HepG2 (cell line): ENCODE results near the gene RARA. TPM values are rescaled to one million over a fixed set of nuclear protein-coding genes. Genes with fewer than 3 reads are reported as not detected.

Experiments
- ARNT2 ChIP-seq: sonication (generic); formaldehyde crosslinking; IDR thresholded peaks from 2 replicates; pipeline ENCODE4 v1.8.0; 2022; ENCODE audit warnings: mild to moderate bottlenecking, low read depth, missing genetic modification reagents, moderate library complexity
- CREM ChIP-seq, 2 experiments: sonication (generic) in 1 of 2; formaldehyde crosslinking in 1 of 2; IDR thresholded peaks; 2 replicates each; pipeline versions ENCODE4 v1.4.0 to v1.6.1; 2016 to 2020; ENCODE audit warnings: antibody characterized with exemption in 1 of 2, mild to moderate bottlenecking in 1 of 2, missing genetic modification reagents in 1 of 2
- FOXK1 ChIP-seq: sonication (generic); formaldehyde crosslinking; IDR thresholded peaks from 2 replicates; pipeline ENCODE4 v1.4.0; 2020; ENCODE audit warnings: low read depth, missing genetic modification reagents, borderline replicate concordance
- HNF4G ChIP-seq, 2 experiments: sonication (generic) in 1 of 2; formaldehyde crosslinking in 1 of 2; IDR thresholded peaks; 2 replicates each; pipeline versions ENCODE4 v1.4.0 to v1.6.1; 2011 to 2020; ENCODE audit warnings: borderline replicate concordance in 2 of 2, low read depth in 2 of 2, mild to moderate bottlenecking in 2 of 2, low read length in 1 of 2, missing genetic modification reagents in 1 of 2, moderate library complexity in 1 of 2
- TBL1XR1 ChIP-seq: fragments of 150-350 bp; IDR thresholded peaks from 2 replicates; pipeline ENCODE4 v1.6.1; 2014; ENCODE audit warnings: borderline replicate concordance, low read length; ENCODE audit not compliant: partially characterized antibody
- TBX3 ChIP-seq: fragments of 450-650 bp; IDR thresholded peaks from 2 replicates; pipeline ENCODE4 v1.6.1; 2017; ENCODE audit warnings: antibody characterized with exemption, mild to moderate bottlenecking, inconsistent platforms, borderline replicate concordance
- TCF7 ChIP-seq: sonication (generic); IDR thresholded peaks from 2 replicates; pipeline ENCODE4 v1.6.1; 2016; ENCODE audit warnings: antibody characterized with exemption, low read depth
- XRCC5 ChIP-seq: fragments of 200-400 bp; formaldehyde crosslinking; optimal IDR thresholded peaks from 2 replicates; pipeline ENCODE3; 2017; ENCODE audit warnings: mild to moderate bottlenecking, low read length
- ZFP62 ChIP-seq: sonication (generic); formaldehyde crosslinking; IDR thresholded peaks from 2 replicates; pipeline ENCODE4 v1.4.0; 2020; ENCODE audit warnings: missing genetic modification reagents
- ZMYM4 ChIP-seq: sonication (generic); formaldehyde crosslinking; IDR thresholded peaks from 2 replicates; pipeline ENCODE4 v1.8.1; 2023; ENCODE audit warnings: mild to moderate bottlenecking, missing genetic modification reagents
- ZNF510 ChIP-seq: sonication (generic); formaldehyde crosslinking; IDR thresholded peaks from 2 replicates; pipeline ENCODE4 v1.4.0; 2020; ENCODE audit warnings: low read depth, mild to moderate bottlenecking, missing genetic modification reagents
- ZZZ3 ChIP-seq: sonication (generic); formaldehyde crosslinking; IDR thresholded peaks from 2 replicates; pipeline ENCODE4 v1.4.0; 2020; ENCODE audit warnings: missing genetic modification reagents, mild to moderate bottlenecking, borderline replicate concordance
- polyA plus RNA-seq, 8 experiments: library from polyadenylated mRNA; depleted of rRNA in 3 of 8; stranded (reverse) in 7 of 8; unstranded in 1 of 8; fragments of >200 nt; fragmentation: Illumina TruSeq in 4 of 8; extraction: Trizol in 4 of 8; gene quantifications; 2 replicates each; pipeline versions ENCODE4 v1.2.1 to v1.2.3, GENCODE V29; 2011 to 2016; ENCODE audit warnings: low read depth in 4 of 8, missing spikeins in 1 of 8, mixed read lengths in 1 of 8; ENCODE audit not compliant: insufficient read depth in 1 of 8
- total RNA-seq, 5 experiments: library from RNA; depleted of rRNA; stranded (reverse); fragments of >200 nt; fragmentation: Illumina TruSeq; extraction: Trizol; gene quantifications; 2 replicates each; pipeline ENCODE4 v1.2.3, GENCODE V29; 2016; ENCODE audit warnings: low read depth in 1 of 5
- TF ChIP-seq, protein P1 (sequence below): sonication (generic); formaldehyde crosslinking; IDR thresholded peaks from one replicate; pipeline ENCODE4 v1.5.1; 2020; ENCODE audit warnings: mild to moderate bottlenecking, missing genetic modification reagents; ENCODE audit errors: not compliant biosample characterization
- TF ChIP-seq, protein P2 (sequence below): fragments of 450-650 bp; IDR thresholded peaks from 2 replicates; pipeline ENCODE4 v1.6.1; 2017
- TF ChIP-seq, protein P3 (sequence below): sonication (generic); formaldehyde crosslinking; IDR thresholded peaks from 2 replicates; pipeline ENCODE4 v1.4.0; 2020; ENCODE audit warnings: mild to moderate bottlenecking, missing genetic modification reagents

Gene RARA
- total and polyA plus RNA-seq, 2 of the 13 experiments (the other 11 are each of a cell fraction or from before 2014, with no cell fraction given), result 6.4 to 8.6 TPM

DNA sequence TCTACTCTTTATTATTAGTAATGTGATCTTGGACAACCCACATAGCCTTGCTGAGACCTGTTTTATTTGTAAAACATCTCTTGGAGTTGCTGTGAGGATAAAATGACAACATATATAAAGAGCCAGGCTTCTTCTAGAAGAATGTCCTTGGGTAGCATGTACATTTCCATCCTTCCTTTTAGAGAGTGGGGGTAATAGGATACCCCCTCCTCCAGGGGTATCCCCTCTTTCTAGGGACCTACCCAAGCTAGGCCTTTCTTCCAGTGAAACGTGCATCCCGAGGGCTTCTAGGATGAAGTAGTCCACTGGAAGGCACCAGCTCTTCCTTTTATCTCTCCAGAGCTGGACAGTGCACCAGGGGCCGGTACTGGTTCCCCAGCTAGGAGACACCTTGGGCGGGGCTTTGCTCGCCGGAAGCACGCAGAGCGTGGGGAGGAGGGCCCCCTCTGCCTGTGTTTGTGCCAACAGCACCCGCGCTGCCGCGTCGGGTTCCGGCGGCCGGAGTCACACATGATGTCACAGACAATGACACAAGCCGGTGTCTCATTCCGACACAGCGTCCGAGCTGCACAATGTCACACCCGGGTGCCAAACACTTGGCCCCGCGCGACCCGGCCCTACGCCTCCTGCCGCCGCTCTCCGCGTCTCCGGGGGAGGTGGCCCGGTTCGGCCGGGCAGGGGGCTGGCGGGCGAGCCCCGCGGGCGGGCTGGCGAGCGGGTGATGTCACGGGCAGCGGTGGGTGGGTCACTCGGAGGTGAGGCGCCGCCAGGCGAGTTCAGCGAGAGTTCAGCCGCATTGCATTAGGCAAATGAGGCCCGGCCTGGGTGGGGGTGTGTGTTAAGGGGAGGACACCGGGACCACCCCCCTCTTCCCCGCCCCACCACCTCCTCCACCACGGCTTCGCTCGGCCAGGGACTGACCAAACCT is 32.2 kb downstream of the RARA start (continued):
- TF ChIP-seq, protein P1, sequence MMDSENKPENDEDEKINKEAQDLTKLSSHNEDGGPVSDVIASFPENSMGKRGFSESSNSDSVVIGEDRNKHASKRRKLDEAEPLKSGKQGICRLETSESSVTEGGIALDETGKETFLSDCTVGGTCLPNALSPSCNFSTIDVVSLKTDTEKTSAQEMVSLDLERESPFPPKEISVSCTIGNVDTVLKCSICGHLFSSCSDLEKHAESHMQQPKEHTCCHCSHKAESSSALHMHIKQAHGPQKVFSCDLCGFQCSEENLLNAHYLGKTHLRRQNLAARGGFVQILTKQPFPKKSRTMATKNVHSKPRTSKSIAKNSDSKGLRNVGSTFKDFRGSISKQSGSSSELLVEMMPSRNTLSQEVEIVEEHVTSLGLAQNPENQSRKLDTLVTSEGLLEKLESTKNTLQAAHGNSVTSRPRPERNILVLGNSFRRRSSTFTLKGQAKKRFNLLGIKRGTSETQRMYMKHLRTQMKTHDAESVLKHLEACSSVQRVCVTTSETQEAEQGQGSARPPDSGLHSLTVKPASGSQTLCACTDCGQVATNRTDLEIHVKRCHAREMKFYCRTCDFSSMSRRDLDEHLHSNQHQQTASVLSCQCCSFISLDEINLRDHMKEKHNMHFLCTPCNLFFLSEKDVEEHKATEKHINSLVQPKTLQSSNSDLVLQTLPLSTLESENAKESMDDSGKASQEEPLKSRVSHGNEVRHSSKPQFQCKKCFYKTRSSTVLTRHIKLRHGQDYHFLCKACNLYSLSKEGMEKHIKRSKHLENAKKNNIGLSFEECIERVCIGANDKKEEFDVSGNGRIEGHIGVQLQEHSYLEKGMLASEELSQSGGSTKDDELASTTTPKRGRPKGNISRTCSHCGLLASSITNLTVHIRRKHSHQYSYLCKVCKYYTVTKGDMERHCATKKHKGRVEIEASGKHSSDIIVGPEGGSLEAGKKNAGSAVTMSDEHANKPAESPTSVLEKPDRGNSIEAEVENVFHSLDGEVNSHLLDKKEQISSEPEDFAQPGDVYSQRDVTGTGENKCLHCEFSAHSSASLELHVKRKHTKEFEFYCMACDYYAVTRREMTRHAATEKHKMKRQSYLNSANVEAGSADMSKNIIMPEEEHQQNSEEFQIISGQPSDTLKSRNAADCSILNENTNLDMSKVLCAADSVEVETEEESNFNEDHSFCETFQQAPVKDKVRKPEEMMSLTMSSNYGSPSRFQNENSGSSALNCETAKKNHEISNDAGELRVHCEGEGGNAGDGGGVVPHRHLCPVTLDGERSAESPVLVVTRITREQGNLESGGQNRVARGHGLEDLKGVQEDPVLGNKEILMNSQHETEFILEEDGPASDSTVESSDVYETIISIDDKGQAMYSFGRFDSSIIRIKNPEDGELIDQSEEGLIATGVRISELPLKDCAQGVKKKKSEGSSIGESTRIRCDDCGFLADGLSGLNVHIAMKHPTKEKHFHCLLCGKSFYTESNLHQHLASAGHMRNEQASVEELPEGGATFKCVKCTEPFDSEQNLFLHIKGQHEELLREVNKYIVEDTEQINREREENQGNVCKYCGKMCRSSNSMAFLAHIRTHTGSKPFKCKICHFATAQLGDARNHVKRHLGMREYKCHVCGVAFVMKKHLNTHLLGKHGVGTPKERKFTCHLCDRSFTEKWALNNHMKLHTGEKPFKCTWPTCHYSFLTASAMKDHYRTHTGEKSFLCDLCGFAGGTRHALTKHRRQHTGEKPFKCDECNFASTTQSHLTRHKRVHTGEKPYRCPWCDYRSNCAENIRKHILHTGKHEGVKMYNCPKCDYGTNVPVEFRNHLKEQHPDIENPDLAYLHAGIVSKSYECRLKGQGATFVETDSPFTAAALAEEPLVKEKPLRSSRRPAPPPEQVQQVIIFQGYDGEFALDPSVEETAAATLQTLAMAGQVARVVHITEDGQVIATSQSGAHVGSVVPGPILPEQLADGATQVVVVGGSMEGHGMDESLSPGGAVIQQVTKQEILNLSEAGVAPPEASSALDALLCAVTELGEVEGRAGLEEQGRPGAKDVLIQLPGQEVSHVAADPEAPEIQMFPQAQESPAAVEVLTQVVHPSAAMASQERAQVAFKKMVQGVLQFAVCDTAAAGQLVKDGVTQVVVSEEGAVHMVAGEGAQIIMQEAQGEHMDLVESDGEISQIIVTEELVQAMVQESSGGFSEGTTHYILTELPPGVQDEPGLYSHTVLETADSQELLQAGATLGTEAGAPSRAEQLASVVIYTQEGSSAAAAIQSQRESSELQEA (CRISPR knock-in tag), result no peak
- TF ChIP-seq, protein P2, sequence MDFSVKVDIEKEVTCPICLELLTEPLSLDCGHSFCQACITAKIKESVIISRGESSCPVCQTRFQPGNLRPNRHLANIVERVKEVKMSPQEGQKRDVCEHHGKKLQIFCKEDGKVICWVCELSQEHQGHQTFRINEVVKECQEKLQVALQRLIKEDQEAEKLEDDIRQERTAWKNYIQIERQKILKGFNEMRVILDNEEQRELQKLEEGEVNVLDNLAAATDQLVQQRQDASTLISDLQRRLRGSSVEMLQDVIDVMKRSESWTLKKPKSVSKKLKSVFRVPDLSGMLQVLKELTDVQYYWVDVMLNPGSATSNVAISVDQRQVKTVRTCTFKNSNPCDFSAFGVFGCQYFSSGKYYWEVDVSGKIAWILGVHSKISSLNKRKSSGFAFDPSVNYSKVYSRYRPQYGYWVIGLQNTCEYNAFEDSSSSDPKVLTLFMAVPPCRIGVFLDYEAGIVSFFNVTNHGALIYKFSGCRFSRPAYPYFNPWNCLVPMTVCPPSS, result no peak
- TF ChIP-seq ZMYM4, result peak; percentile 65; the same call in 1 of the 2 replicates
- TF ChIP-seq ZFP62 (CRISPR knock-in tag), result no peak
- peak; percentile 52; the same call in 1 of the 2 replicates for TF ChIP-seq ARNT2 (CRISPR knock-in tag)
- TF ChIP-seq TBX3, result no peak
- TF ChIP-seq CREM (IDR thresholded peaks at IDR 0.05), result peak; percentile 71
- TF ChIP-seq CREM (CRISPR knock-in tag; IDR thresholded peaks at IDR 0.05), result peak; percentile 51; the same call in 1 of the 2 replicates
- TF ChIP-seq TBL1XR1, result no peak
- TF ChIP-seq ZZZ3 (CRISPR knock-in tag), result peak; percentile 34; the same call in 1 of the 2 replicates
- no peak for TF ChIP-seq HNF4G (IDR thresholded peaks at IDR 0.05; ENCODE audit: borderline replicate concordance, low read depth, low read length)
- peak; percentile 68 for TF ChIP-seq HNF4G (CRISPR knock-in tag; IDR thresholded peaks at IDR 0.05; ENCODE audit: borderline replicate concordance, low read depth)
- TF ChIP-seq FOXK1 (CRISPR knock-in tag), result peak; percentile 83; the same call in 1 of the 2 replicates
- peak; percentile 37 for TF ChIP-seq XRCC5
- no peak; the same call in 1 of the 2 replicates for TF ChIP-seq ZNF510 (CRISPR knock-in tag)
- no peak for TF ChIP-seq TCF7
- TF ChIP-seq, protein P3, sequence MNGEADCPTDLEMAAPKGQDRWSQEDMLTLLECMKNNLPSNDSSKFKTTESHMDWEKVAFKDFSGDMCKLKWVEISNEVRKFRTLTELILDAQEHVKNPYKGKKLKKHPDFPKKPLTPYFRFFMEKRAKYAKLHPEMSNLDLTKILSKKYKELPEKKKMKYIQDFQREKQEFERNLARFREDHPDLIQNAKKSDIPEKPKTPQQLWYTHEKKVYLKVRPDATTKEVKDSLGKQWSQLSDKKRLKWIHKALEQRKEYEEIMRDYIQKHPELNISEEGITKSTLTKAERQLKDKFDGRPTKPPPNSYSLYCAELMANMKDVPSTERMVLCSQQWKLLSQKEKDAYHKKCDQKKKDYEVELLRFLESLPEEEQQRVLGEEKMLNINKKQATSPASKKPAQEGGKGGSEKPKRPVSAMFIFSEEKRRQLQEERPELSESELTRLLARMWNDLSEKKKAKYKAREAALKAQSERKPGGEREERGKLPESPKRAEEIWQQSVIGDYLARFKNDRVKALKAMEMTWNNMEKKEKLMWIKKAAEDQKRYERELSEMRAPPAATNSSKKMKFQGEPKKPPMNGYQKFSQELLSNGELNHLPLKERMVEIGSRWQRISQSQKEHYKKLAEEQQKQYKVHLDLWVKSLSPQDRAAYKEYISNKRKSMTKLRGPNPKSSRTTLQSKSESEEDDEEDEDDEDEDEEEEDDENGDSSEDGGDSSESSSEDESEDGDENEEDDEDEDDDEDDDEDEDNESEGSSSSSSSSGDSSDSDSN (CRISPR knock-in tag), result peak; percentile 80
